Uterus (tissue), 4 donors: ENCODE data around the gene TNNC2. TPM values are rescaled to one million over a fixed set of nuclear protein-coding genes. Genes with fewer than 3 reads are reported as not detected.
A peak's percentile ranks its signal among the peaks of the same experiment; 100 is the strongest.

Experiments used
- DNase-seq, 2 donors: peaks; one replicate each; pipeline ENCODE4 v3.0.0-alpha.2; 2019 to 2020
- H3K27ac ChIP-seq, 2 donors: fragments of 200-600 bp; sonication (generic); 1 replicate in 1 of 2; 2 replicates in 1 of 2; pipeline ENCODE4 v1.5.1; 2016 to 2018
- H3K27me3 ChIP-seq, 2 donors: fragments of 200-600 bp; sonication (generic); one replicate each; pipeline ENCODE4 v1.5.1; 2018 to 2019; ENCODE audit warnings: control low read depth in 1 of 2
- H3K36me3 ChIP-seq, 2 donors: fragments of 200-600 bp; sonication (generic); one replicate each; pipeline ENCODE4 v1.5.1; 2019; ENCODE audit warnings: control low read depth in 1 of 2
- H3K4me1 ChIP-seq, 2 donors: fragments of 200-600 bp; sonication (generic); one replicate each; pipeline ENCODE4 v1.5.1; 2018 to 2019; ENCODE audit warnings: control low read depth in 1 of 2
- H3K4me3 ChIP-seq, 2 donors: fragments of 200-600 bp; sonication (generic); 1 replicate in 1 of 2; 2 replicates in 1 of 2; pipeline ENCODE4 v1.5.1; 2018 to 2019; ENCODE audit warnings: mild to moderate bottlenecking in 1 of 2
- H3K9me3 ChIP-seq, 2 donors: fragments of 200-600 bp; sonication (generic); one replicate each; pipeline ENCODE4 v1.5.1; 2019; ENCODE audit warnings: control low read depth in 1 of 2
- CTCF ChIP-seq, 4 experiments: fragments of 200-600 bp in 2 of 4; fragments of 450-650 bp in 2 of 4; sonication (generic) in 2 of 4; IDR thresholded peaks; one replicate each; pipeline ENCODE4 v1.5.1; 2016 to 2019; ENCODE audit warnings: antibody characterized with exemption in 4 of 4, mild to moderate bottlenecking in 2 of 4, moderate library complexity in 1 of 4
- POLR2A ChIP-seq, 2 donors: fragments of 450-650 bp; IDR thresholded peaks; one replicate each; pipeline ENCODE4 v1.6.1; 2016; ENCODE audit warnings: antibody characterized with exemption in 2 of 2, mild to moderate bottlenecking in 1 of 2, moderate library complexity in 1 of 2
- intact Hi-C: fragments of 100-400 bp; cut with DNase I; formaldehyde crosslinking; loops from one replicate; pipeline ENCODE4 v1.15.1; 2023; ENCODE audit warnings: low total_unique reads
- total RNA-seq, 4 donors: library from RNA; depleted of rRNA in 3 of 4; stranded (reverse); fragments of >200 nt in 3 of 4; gene quantifications; one replicate each; pipeline versions ENCODE4 v1.1.0 to v1.2.4, GENCODE V29; 2014 to 2023
- donor health status: DM: yes; HTN: yes; CAD: no.

The TNNC2 gene
- total RNA-seq, 4 donors from 2014 or later, result 0.59 to 1.3 TPM; not detected in 2

GRCh38 chr20:45813489-45813888, 13.6 kb downstream of the TNNC2 start:
- no peak for DNase-seq
- Histone ChIP-seq H3K4me3 (no peak overlapping the region), H3K9me3 (no peaks in the 10 kb centered on the region), H3K4me1 (no peaks in the 10 kb centered on the region), H3K36me3 (no peaks in the 10 kb centered on the region), H3K27ac (no peak overlapping the region), H3K27me3 (no peaks in the 10 kb centered on the region)
- intact Hi-C loops, result no loop called here
- TF ChIP-seq CTCF (IDR thresholded peaks at IDR 0.05) (no peak), POLR2A (IDR thresholded peaks at IDR 0.05) (no peak)

GRCh38 chr20:45813006-45813340, 14.1 kb downstream of the TNNC2 start:
- H3K9me3 ChIP-seq, result no peaks in the 10 kb centered on the region
- no peaks in the 10 kb centered on the region for H3K27me3 ChIP-seq
- H3K4me3 ChIP-seq, result peak overlapping the region; percentile 43 to 51
- intact Hi-C loops, result no loop called here
- H3K27ac ChIP-seq, result no peak overlapping the region
- H3K4me1 ChIP-seq, result no peaks in the 10 kb centered on the region
- TF ChIP-seq POLR2A (IDR thresholded peaks at IDR 0.05) (no peak), CTCF (IDR thresholded peaks at IDR 0.05) (no peak)
- no peak for DNase-seq
- no peaks in the 10 kb centered on the region for H3K36me3 ChIP-seq

- no peaks in the 10 kb centered on the region for H3K4me1 ChIP-seq
- no peaks in the 10 kb centered on the region for H3K36me3 ChIP-seq
- TF ChIP-seq CTCF (IDR thresholded peaks at IDR 0.05) (peak in 1 of 4 experiments; percentile 44), POLR2A (IDR thresholded peaks at IDR 0.05) (no peak)
- peak; percentile 97 to 98 for DNase-seq
- H3K4me3 ChIP-seq, result peak within 1 kb of the TSS; percentile 43 to 51
- intact Hi-C loops, result no loop called here
- H3K9me3 ChIP-seq, result no peaks in the 10 kb centered on the region
- H3K27me3 ChIP-seq, result no peaks in the 10 kb centered on the region
- H3K27ac ChIP-seq, result peak within 1 kb of the TSS; percentile 51 to 55
Observed at GRCh38 chr20:45812157-45813005, 14.7 kb downstream of the TNNC2 start, which contains the start of gene UBE2C. TSS of gene UBE2C (plus strand) at chr20:45812644. CDS start at chr20:45812696, 52 bp downstream.

GRCh38 chr20:45810191-45810970, 16.7 kb downstream of the TNNC2 start:
- Histone ChIP-seq H3K36me3 (no peaks in the 10 kb centered on the region), H3K4me3 (no peak overlapping the region)

More at GRCh38 chr20:45810191-45810970, 16.7 kb downstream of the TNNC2 start:
- Histone ChIP-seq H3K4me1 (no peaks in the 10 kb centered on the region), H3K27me3 (no peaks in the 10 kb centered on the region), H3K27ac (no peak overlapping the region), H3K9me3 (no peaks in the 10 kb centered on the region)
- no peak for DNase-seq
- intact Hi-C loops, result no loop called here
- TF ChIP-seq CTCF (IDR thresholded peaks at IDR 0.05) (no peak), POLR2A (IDR thresholded peaks at IDR 0.05) (no peak)
